GM23338 (cell line): ENCODE measurements around the gene GORAB. TPM values are rescaled to one million over a fixed set of nuclear protein-coding genes. Genes with fewer than 3 reads are reported as not detected.

Experiments used
- ATAC-seq: fragments of 200-7000 bp; cut with Tn5 transposase; 3 replicates; pipeline ENCODE4 v1.9.1; 2020
- DNase-seq: peaks from one replicate; pipeline ENCODE4 v3.0.0-alpha.2; 2015; ENCODE audit warnings: low spot score
- H2AFZ ChIP-seq: fragments of 200-600 bp; sonication (generic); 2 replicates; pipeline ENCODE4 v1.8.0; 2016; ENCODE audit warnings: antibody characterized with exemption, mild to moderate bottlenecking, moderate library complexity
- H3F3A ChIP-seq: fragments of 200-600 bp; sonication (generic); replicated peaks from 2 replicates; pipeline ENCODE4 v1.8.0; 2017; ENCODE audit warnings: antibody characterized with exemption, mixed run types, low read depth
- H3K27ac ChIP-seq: fragments of 200-600 bp; sonication (generic); 2 replicates; pipeline ENCODE4 v1.6.1; 2016; ENCODE audit warnings: low read depth
- H3K27me3 ChIP-seq: fragments of 200-600 bp; sonication (generic); 2 replicates; pipeline ENCODE4 v1.8.0; 2016; ENCODE audit warnings: mild to moderate bottlenecking, mixed run types, moderate library complexity; ENCODE audit not compliant: insufficient read depth
- H3K36me3 ChIP-seq: fragments of 200-600 bp; sonication (generic); 2 replicates; pipeline ENCODE4 v1.8.0; 2016; ENCODE audit warnings: mild to moderate bottlenecking; ENCODE audit not compliant: insufficient read depth
- H3K4me1 ChIP-seq: fragments of 200-600 bp; sonication (generic); 2 replicates; pipeline ENCODE4 v1.8.0; 2016; ENCODE audit warnings: mild to moderate bottlenecking, moderate library complexity; ENCODE audit not compliant: insufficient read depth
- H3K4me2 ChIP-seq: fragments of 200-600 bp; sonication (generic); 2 replicates; pipeline ENCODE4 v1.7.1; 2017; ENCODE audit warnings: mixed run types
- H3K4me3 ChIP-seq: fragments of 200-600 bp; sonication (generic); 2 replicates; pipeline ENCODE4 v1.6.1; 2016; ENCODE audit warnings: mixed run types
- H3K79me2 ChIP-seq: fragments of 200-600 bp; sonication (generic); replicated peaks from 2 replicates; pipeline ENCODE4 v1.8.0; 2017; ENCODE audit warnings: mild to moderate bottlenecking; ENCODE audit not compliant: insufficient read depth
- H3K9me2 ChIP-seq: fragments of 200-600 bp; sonication (generic); 2 replicates; pipeline ENCODE4 v1.8.0; 2017; ENCODE audit not compliant: insufficient read depth
- H4K20me1 ChIP-seq: fragments of 200-600 bp; sonication (generic); replicated peaks from 2 replicates; pipeline ENCODE4 v1.8.0; 2017; ENCODE audit warnings: mild to moderate bottlenecking; ENCODE audit not compliant: insufficient read depth
- H3K27ac Mint-ChIP-seq: 2 replicates; pipeline ENCODE4 v1.8.0; 2020; ENCODE audit warnings: inconsistent platforms, mild to moderate bottlenecking, moderate library complexity, mixed read lengths
- H3K27me3 Mint-ChIP-seq: 3 replicates; pipeline ENCODE4 v1.8.0; 2022; ENCODE audit warnings: low read depth, mild to moderate bottlenecking, moderate library complexity, mixed read lengths, inconsistent platforms; ENCODE audit not compliant: insufficient read depth, poor library complexity
- H3K36me3 Mint-ChIP-seq: 3 replicates; pipeline ENCODE4 v1.8.0; 2021; ENCODE audit warnings: low read depth, mild to moderate bottlenecking, inconsistent platforms, moderate library complexity, mixed read lengths
- H3K4me1 Mint-ChIP-seq: 3 replicates; pipeline ENCODE4 v1.8.0; 2020; ENCODE audit warnings: mild to moderate bottlenecking, inconsistent platforms, mixed read lengths
- H3K4me3 Mint-ChIP-seq: 3 replicates; pipeline ENCODE4 v1.8.0; 2021; ENCODE audit warnings: moderate library complexity, mild to moderate bottlenecking, inconsistent platforms, mixed read lengths
- H3K9me3 Mint-ChIP-seq: 3 replicates; pipeline ENCODE4 v1.8.0; 2020; ENCODE audit warnings: moderate library complexity, mild to moderate bottlenecking, inconsistent platforms, mixed read lengths
- CREB1 ChIP-seq: fragments of 250-450 bp; sonication (Bioruptor Pico); IDR thresholded peaks from 2 replicates; pipeline ENCODE4 v1.5.0; 2020; ENCODE audit warnings: low read depth, mild to moderate bottlenecking, moderate library complexity
- EZH2 ChIP-seq: fragments of 200-600 bp; sonication (generic); IDR thresholded peaks from one replicate; pipeline ENCODE4 v1.8.0; 2017; ENCODE audit warnings: antibody characterized with exemption, mild to moderate bottlenecking, low read depth; ENCODE audit not compliant: unreplicated experiment
- EZH2phosphoT487 ChIP-seq: fragments of 200-600 bp; sonication (generic); IDR thresholded peaks from one replicate; pipeline ENCODE4 v1.8.1; 2018; ENCODE audit warnings: antibody characterized with exemption; ENCODE audit not compliant: unreplicated experiment
- POLR2AphosphoS5 ChIP-seq: IDR thresholded peaks from 2 replicates; pipeline ENCODE4 v1.6.1; 2016; ENCODE audit warnings: antibody characterized with exemption, low read depth
- STAT1 ChIP-seq: IDR thresholded peaks from one replicate; pipeline ENCODE4 v1.6.1; 2016; ENCODE audit warnings: antibody characterized with exemption; ENCODE audit not compliant: unreplicated experiment
- ZNF462 ChIP-seq: fragments of 250-450 bp; sonication (Bioruptor Pico); IDR thresholded peaks from 2 replicates; pipeline ENCODE4 v1.5.0; 2020; ENCODE audit warnings: mild to moderate bottlenecking, moderate library complexity
- polyA plus RNA-seq: library from polyadenylated mRNA; unstranded; fragments of >200 nt; fragmentation: Nextera tagmentation; extraction: Ambion mirVana; gene quantifications from 2 replicates; pipeline ENCODE4 v1.2.1, GENCODE V29; 2016
- total RNA-seq: library from RNA; depleted of rRNA; stranded (reverse); fragments of >200 nt; shearing (Covaris generic); gene quantifications from 2 replicates; pipeline ENCODE4 v1.2.3, GENCODE V29; 2014
- TF ChIP-seq, protein P1 (sequence below), 2 experiments: fragments of 200-600 bp in 1 of 2; sonication (generic) in 1 of 2; conservative IDR thresholded peaks; 2 replicates each; pipeline versions ENCODE4 v1.5.1 to v1.6.1; 2016 to 2017; ENCODE audit warnings: antibody characterized with exemption in 2 of 2, low read depth in 2 of 2, mild to moderate bottlenecking in 2 of 2, moderate library complexity in 1 of 2
- TF ChIP-seq, protein P2 (sequence below): IDR thresholded peaks from 2 replicates; pipeline ENCODE4 v1.6.1; 2016; ENCODE audit warnings: antibody characterized with exemption

Gene GORAB
- total and polyA plus RNA-seq, 2 experiments from 2014 or later, result 10.4 to 21.1 TPM

GRCh38 chr1:170503665-170504064 is 28.3 kb upstream of the GORAB start (continued):
- TF ChIP-seq ZNF462 (CRISPR knock-in tag) (peak; percentile 87), EZH2phosphoT487 (no peak), POLR2AphosphoS5 (no peak)
- TF ChIP-seq, protein P1, sequence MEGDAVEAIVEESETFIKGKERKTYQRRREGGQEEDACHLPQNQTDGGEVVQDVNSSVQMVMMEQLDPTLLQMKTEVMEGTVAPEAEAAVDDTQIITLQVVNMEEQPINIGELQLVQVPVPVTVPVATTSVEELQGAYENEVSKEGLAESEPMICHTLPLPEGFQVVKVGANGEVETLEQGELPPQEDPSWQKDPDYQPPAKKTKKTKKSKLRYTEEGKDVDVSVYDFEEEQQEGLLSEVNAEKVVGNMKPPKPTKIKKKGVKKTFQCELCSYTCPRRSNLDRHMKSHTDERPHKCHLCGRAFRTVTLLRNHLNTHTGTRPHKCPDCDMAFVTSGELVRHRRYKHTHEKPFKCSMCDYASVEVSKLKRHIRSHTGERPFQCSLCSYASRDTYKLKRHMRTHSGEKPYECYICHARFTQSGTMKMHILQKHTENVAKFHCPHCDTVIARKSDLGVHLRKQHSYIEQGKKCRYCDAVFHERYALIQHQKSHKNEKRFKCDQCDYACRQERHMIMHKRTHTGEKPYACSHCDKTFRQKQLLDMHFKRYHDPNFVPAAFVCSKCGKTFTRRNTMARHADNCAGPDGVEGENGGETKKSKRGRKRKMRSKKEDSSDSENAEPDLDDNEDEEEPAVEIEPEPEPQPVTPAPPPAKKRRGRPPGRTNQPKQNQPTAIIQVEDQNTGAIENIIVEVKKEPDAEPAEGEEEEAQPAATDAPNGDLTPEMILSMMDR (conservative IDR thresholded peaks at IDR 0.05; ENCODE audit: low read depth in 2 of 2), result no peak

- Histone ChIP-seq H3K79me2 (no peaks in the 10 kb centered on the region), H3K9me2 (no peaks in the 10 kb centered on the region), H4K20me1 (no peaks in the 10 kb centered on the region), H3K4me2 (no peak overlapping the region), H3K4me3 (no peak overlapping the region), H2AFZ (no peak overlapping the region), H3K27ac (no peak overlapping the region), H3K36me3 (no peaks in the 10 kb centered on the region), H3K27me3 (no peaks in the 10 kb centered on the region), H3K4me1 (no peaks in the 10 kb centered on the region), H3F3A (no peaks in the 10 kb centered on the region)
- peaks cover 2% of the 10 kb centered on the region for H3K27me3 Mint-ChIP-seq
- ATAC-seq, result no peak
- H3K36me3 Mint-ChIP-seq, result peaks cover 9% of the 10 kb centered on the region; the same call in 2 of the 3 replicates
- H3K27ac Mint-ChIP-seq, result no peak overlapping the region
- H3K9me3 Mint-ChIP-seq, result peaks cover 11% of the 10 kb centered on the region; the same call in 2 of the 3 replicates
- no peak overlapping the region for H3K4me3 Mint-ChIP-seq
- no peak for DNase-seq
- peaks cover 2% of the 10 kb centered on the region; the same call in 1 of the 3 replicates for H3K4me1 Mint-ChIP-seq
- no peak for TF ChIP-seq EZH2
- no peak for TF ChIP-seq EZH2phosphoT487
- TF ChIP-seq, protein P2, sequence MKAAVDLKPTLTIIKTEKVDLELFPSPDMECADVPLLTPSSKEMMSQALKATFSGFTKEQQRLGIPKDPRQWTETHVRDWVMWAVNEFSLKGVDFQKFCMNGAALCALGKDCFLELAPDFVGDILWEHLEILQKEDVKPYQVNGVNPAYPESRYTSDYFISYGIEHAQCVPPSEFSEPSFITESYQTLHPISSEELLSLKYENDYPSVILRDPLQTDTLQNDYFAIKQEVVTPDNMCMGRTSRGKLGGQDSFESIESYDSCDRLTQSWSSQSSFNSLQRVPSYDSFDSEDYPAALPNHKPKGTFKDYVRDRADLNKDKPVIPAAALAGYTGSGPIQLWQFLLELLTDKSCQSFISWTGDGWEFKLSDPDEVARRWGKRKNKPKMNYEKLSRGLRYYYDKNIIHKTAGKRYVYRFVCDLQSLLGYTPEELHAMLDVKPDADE, result no peak
- TF ChIP-seq CREB1 (CRISPR knock-in tag), result no peak
- no peak for TF ChIP-seq STAT1
- TF ChIP-seq, protein P1 (conservative IDR thresholded peaks at IDR 0.05; ENCODE audit: low read depth in 2 of 2), result no peak
Measured at GRCh38 chr1:170510163-170510562, 21.8 kb upstream of the GORAB start.
